Measurements from ENCODE around the gene SLC6A19. TPM values are rescaled to one million over a fixed set of nuclear protein-coding genes. Genes with fewer than 3 reads are reported as not detected.
A peak's percentile ranks its signal among the peaks of the same experiment; 100 is the strongest.

The SLC6A19 gene
- total RNA-seq, 4 donors from 2014 or later, result 9.9 to 934 (median 516) TPM

DNA sequence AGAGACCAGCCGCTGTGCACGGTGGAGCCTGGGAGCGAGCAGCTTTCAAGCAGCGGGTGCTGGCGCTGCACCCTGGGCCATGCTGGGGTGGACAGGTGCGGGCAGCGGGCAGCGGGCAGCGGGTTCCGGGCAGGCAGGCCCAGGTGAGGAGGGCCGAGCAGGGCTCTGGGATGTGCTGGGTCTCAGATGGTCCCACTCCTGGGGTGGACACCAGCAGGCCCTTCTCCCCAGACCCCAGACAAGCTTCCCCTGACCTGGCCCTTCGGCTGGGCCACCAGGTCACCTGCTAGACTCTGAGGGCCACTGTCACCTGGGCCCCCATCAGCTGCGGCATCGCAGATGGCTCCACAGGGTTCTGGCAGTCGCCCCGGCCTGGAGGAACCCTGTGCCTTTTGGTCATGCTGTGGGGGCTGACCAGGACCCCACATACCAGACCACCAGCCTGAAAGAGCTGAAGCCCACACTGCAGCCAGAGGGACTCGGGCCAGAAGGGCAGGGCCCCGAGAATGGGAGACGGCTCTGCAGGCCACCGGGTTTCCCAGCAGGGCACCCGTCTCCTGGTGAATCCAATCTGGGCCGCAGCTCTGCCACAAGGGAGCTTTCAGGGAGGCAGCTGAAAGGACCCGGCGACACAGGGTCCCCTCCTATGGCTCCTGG lies 2.0 kb downstream of the SLC6A19 start:
- Histone ChIP-seq H3K4me3 (peak overlapping the region in 3 of 4 donors; percentile 29 to 65 (median 64)), H3K27ac (peak overlapping the region in 2 of 4 donors; percentile 92 to 97), H3K9me3 (no peaks in the 10 kb centered on the region), H3K27me3 (no peaks in the 10 kb centered on the region), H3K36me3 (peaks cover 0 to 13% (median 0%) of the 10 kb centered on the region in 3 donors), H3K4me1 (peaks cover 0 to 15% (median 0%) of the 10 kb centered on the region in 4 donors)
- TF ChIP-seq, protein P1, sequence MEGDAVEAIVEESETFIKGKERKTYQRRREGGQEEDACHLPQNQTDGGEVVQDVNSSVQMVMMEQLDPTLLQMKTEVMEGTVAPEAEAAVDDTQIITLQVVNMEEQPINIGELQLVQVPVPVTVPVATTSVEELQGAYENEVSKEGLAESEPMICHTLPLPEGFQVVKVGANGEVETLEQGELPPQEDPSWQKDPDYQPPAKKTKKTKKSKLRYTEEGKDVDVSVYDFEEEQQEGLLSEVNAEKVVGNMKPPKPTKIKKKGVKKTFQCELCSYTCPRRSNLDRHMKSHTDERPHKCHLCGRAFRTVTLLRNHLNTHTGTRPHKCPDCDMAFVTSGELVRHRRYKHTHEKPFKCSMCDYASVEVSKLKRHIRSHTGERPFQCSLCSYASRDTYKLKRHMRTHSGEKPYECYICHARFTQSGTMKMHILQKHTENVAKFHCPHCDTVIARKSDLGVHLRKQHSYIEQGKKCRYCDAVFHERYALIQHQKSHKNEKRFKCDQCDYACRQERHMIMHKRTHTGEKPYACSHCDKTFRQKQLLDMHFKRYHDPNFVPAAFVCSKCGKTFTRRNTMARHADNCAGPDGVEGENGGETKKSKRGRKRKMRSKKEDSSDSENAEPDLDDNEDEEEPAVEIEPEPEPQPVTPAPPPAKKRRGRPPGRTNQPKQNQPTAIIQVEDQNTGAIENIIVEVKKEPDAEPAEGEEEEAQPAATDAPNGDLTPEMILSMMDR (IDR thresholded peaks at IDR 0.05), result no peak
- TF ChIP-seq POLR2A (IDR thresholded peaks at IDR 0.05), result no peak
- peak in 1 of 3 donors; percentile 48 for DNase-seq

DNA sequence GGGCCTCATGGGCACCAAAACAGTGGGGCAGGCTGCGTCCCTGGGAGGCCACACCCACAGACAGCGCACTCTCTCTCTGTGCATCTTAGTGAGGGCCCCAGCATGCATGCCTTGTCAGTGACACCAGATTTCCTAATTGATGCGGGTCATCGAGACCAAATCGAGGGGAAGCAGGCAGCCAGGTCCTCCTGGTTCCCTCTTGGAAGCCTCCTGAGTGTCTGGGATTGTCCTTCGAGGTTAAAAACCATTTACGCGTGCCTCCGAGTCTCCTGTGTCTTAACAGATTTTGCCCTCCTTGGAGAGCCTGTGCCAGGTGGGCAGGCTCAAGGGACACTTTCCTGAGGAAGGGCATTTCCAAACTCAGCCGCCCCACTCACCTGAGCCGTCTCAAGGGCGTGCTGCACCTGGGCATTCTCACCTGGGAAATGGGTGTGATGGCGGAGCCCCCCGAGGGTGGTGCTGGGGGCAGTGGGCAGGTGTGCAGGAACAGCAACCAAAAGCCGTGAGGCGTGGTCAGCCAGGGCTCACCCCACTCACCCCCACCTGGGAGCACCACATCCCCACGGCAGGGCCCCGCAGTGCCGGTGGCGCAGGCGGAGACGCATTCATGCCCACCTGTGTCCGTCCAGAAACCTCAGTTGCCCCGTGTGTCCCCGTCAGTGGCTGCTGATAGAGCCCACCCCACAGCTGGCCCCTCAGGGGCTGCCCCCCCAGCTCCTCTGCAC lies 2.7 kb downstream of the SLC6A19 start:
- Histone ChIP-seq H3K9me3 (no peaks in the 10 kb centered on the region), H3K4me1 (peaks cover 0 to 15% (median 0%) of the 10 kb centered on the region in 4 donors), H3K36me3 (peaks cover 0 to 13% (median 0%) of the 10 kb centered on the region in 3 donors), H3K27ac (peak overlapping the region in 2 of 4 donors; percentile 49 to 92), H3K27me3 (no peaks in the 10 kb centered on the region), H3K4me3 (peak overlapping the region in 2 of 4 donors; percentile 64 to 65)
- TF ChIP-seq, protein P1 (IDR thresholded peaks at IDR 0.05), result no peak
- TF ChIP-seq POLR2A (IDR thresholded peaks at IDR 0.05), result no peak
- no peak for DNase-seq

DNA sequence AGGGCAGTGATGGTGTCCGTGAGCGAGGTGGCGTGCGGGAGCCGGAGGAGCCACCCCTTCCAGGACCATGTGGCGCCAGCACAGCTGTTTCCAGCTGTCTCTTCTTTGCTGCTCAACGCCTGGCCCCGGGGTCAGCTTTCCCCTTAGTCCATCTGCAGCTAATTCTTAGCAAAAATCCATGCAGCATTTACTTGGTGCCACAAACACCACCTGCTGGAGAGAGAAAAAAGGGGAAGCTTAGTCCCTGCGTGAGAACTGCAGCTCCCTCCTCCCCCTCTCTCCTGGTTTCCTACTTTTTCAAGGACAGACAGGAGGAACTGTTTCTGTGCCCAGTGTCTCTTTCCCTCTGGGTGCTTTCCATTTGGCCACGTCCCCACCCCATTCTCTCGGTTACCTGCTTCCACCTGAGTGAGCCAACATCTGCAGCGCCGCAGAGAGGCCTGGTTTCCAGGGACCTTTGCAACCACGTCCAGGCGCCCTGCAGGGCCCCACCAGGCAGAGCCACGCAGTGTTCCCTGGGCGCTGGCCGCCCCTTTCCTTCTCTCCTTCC lies 3.4 kb downstream of the SLC6A19 start:
- no peaks in the 10 kb centered on the region for H3K27me3 ChIP-seq
- TF ChIP-seq, protein P1 (IDR thresholded peaks at IDR 0.05), result peak in 4 of 6 experiments; percentile 15 to 62 (median 46)
- no peak for TF ChIP-seq POLR2A (IDR thresholded peaks at IDR 0.05)
- H3K4me1 ChIP-seq, result peaks cover 0 to 15% (median 0%) of the 10 kb centered on the region in 4 donors
- peaks cover 0 to 16% (median 0%) of the 10 kb centered on the region in 3 donors for H3K36me3 ChIP-seq
- peak overlapping the region in 1 of 4 donors; percentile 49 for H3K27ac ChIP-seq
- no peak for DNase-seq
- no peaks in the 10 kb centered on the region for H3K9me3 ChIP-seq
- peak overlapping the region in 2 of 4 donors; percentile 64 to 65 for H3K4me3 ChIP-seq

DNA sequence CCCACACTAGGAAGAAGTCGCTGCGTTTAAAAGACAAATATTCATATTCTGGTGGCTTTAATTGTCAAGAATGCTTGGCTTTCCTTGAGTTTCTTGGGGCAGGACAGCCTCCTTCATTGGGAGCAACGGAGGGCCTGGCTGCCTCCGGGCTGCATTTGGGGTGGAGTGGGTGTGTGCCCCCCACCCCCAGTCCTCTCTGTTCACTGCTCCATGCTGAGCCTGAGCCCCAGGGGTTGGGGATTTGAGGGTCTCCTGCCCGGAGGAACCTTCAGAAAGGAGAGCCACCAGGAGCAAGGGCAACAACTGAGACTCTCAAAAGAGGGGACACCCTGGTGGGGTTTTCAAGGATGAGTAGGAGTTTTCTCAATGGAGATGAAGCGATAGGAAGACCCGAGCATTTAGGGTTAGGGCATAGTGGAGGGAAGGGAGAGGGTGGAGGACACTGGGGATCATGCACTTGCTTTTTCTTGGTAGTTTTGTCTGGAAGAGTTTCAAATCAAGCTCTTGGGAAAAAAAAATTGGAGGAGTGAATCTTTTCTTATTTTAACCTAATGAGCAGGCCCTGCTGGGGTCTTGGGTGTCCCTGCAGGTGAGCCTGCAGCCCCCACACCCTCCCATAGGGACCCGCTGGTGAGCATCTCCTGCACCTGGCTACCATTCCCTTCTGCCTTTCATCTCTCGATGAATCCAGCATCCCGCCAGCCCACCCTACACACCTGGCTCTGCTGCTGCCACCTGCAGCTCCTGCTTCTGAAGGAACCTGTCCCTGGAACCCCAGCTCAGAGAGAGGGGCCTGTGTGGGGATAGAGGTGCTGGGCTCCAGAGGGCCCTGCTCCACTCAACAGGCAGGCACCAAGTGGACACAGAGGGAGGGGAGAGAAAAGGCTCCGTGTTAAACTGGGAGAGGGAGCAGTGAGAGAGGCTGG lies 4.1 kb downstream of the SLC6A19 start:
- Histone ChIP-seq H3K4me1 (peaks cover 0 to 15% (median 0%) of the 10 kb centered on the region in 4 donors), H3K36me3 (peaks cover 0 to 22% (median 0%) of the 10 kb centered on the region in 3 donors), H3K27me3 (no peaks in the 10 kb centered on the region), H3K27ac (peak overlapping the region in 1 of 4 donors; percentile 49), H3K4me3 (peak overlapping the region in 2 of 4 donors; percentile 64 to 65), H3K9me3 (no peaks in the 10 kb centered on the region)
- DNase-seq, result no peak
- no peak for TF ChIP-seq POLR2A (IDR thresholded peaks at IDR 0.05)
- TF ChIP-seq, protein P1 (IDR thresholded peaks at IDR 0.05), result no peak

All from Peyer's patch (tissue), 4 donors.